ENCODE results near the gene BHMT2. TPM values are rescaled to one million over a fixed set of nuclear protein-coding genes. Genes with fewer than 3 reads are reported as not detected.

Gene BHMT2
- total RNA-seq, 1 experiment from 2014 or later = 0.20 TPM

- no peaks in the 10 kb centered on the region for H3K9me3 ChIP-seq (ENCODE audit: control insufficient read depth in 1 of 2, insufficient read depth in 1 of 2, low read depth in 1 of 2, low read length in 2 of 2)
- ATAC-seq = peak; percentile 68
- no peaks in the 10 kb centered on the region for H3K9me2 ChIP-seq (ENCODE audit: insufficient read depth)
- H3K36me3 ChIP-seq (ENCODE audit: control insufficient read depth in 1 of 2, insufficient read depth in 2 of 2, low read length in 2 of 2) = no peaks in the 10 kb centered on the region
- POLR2A ChIA-PET = interaction anchor here (1.3 to 1.4 kb wide), 2 partner anchors 108 to 440 kb away, joined by 4 to 7 read pairs; no protein-coding TSS in a partner anchor
- H4K20me1 ChIP-seq (ENCODE audit: insufficient read depth) = no peaks in the 10 kb centered on the region
- H3K27ac ChIP-seq (ENCODE audit: low read depth, low read length) = no peak overlapping the region
- TF ChIP-seq ATF3 (IDR thresholded peaks at IDR 0.05) (no peak), ELF1 (IDR thresholded peaks at IDR 0.05; ENCODE audit: borderline replicate concordance, low read depth) (no peak), SRF (IDR thresholded peaks at IDR 0.05; ENCODE audit: low read depth) (no peak), CEBPB (IDR thresholded peaks at IDR 0.05; ENCODE audit: low read depth) (no peak), RAD21 (IDR thresholded peaks at IDR 0.05; ENCODE audit: low read depth) (peak; percentile 91), TCF7L2 (IDR thresholded peaks at IDR 0.05; ENCODE audit: borderline replicate concordance, extremely low read depth, insufficient read depth, insufficient read length) (no peak), SIN3A (IDR thresholded peaks at IDR 0.05; ENCODE audit: low read depth) (no peak), EZH2phosphoT487 (IDR thresholded peaks at IDR 0.05; ENCODE audit: borderline replicate concordance) (no peak), POLR2A (IDR thresholded peaks at IDR 0.05; ENCODE audit: borderline replicate concordance, extremely low read depth, insufficient read depth, insufficient read length) (no peak), CBX3 (IDR thresholded peaks at IDR 0.05; ENCODE audit: low read depth) (no peak)
- TF ChIP-seq, protein P1, sequence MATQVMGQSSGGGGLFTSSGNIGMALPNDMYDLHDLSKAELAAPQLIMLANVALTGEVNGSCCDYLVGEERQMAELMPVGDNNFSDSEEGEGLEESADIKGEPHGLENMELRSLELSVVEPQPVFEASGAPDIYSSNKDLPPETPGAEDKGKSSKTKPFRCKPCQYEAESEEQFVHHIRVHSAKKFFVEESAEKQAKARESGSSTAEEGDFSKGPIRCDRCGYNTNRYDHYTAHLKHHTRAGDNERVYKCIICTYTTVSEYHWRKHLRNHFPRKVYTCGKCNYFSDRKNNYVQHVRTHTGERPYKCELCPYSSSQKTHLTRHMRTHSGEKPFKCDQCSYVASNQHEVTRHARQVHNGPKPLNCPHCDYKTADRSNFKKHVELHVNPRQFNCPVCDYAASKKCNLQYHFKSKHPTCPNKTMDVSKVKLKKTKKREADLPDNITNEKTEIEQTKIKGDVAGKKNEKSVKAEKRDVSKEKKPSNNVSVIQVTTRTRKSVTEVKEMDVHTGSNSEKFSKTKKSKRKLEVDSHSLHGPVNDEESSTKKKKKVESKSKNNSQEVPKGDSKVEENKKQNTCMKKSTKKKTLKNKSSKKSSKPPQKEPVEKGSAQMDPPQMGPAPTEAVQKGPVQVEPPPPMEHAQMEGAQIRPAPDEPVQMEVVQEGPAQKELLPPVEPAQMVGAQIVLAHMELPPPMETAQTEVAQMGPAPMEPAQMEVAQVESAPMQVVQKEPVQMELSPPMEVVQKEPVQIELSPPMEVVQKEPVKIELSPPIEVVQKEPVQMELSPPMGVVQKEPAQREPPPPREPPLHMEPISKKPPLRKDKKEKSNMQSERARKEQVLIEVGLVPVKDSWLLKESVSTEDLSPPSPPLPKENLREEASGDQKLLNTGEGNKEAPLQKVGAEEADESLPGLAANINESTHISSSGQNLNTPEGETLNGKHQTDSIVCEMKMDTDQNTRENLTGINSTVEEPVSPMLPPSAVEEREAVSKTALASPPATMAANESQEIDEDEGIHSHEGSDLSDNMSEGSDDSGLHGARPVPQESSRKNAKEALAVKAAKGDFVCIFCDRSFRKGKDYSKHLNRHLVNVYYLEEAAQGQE (IDR thresholded peaks at IDR 0.05; ENCODE audit: low read depth) = no peak
- TF ChIP-seq, protein P2, sequence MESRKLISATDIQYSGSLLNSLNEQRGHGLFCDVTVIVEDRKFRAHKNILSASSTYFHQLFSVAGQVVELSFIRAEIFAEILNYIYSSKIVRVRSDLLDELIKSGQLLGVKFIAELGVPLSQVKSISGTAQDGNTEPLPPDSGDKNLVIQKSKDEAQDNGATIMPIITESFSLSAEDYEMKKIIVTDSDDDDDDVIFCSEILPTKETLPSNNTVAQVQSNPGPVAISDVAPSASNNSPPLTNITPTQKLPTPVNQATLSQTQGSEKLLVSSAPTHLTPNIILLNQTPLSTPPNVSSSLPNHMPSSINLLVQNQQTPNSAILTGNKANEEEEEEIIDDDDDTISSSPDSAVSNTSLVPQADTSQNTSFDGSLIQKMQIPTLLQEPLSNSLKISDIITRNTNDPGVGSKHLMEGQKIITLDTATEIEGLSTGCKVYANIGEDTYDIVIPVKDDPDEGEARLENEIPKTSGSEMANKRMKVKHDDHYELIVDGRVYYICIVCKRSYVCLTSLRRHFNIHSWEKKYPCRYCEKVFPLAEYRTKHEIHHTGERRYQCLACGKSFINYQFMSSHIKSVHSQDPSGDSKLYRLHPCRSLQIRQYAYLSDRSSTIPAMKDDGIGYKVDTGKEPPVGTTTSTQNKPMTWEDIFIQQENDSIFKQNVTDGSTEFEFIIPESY (IDR thresholded peaks at IDR 0.05; ENCODE audit: extremely low read depth, insufficient replicate concordance, low read length) = no peak
- TF ChIP-seq, protein P3, sequence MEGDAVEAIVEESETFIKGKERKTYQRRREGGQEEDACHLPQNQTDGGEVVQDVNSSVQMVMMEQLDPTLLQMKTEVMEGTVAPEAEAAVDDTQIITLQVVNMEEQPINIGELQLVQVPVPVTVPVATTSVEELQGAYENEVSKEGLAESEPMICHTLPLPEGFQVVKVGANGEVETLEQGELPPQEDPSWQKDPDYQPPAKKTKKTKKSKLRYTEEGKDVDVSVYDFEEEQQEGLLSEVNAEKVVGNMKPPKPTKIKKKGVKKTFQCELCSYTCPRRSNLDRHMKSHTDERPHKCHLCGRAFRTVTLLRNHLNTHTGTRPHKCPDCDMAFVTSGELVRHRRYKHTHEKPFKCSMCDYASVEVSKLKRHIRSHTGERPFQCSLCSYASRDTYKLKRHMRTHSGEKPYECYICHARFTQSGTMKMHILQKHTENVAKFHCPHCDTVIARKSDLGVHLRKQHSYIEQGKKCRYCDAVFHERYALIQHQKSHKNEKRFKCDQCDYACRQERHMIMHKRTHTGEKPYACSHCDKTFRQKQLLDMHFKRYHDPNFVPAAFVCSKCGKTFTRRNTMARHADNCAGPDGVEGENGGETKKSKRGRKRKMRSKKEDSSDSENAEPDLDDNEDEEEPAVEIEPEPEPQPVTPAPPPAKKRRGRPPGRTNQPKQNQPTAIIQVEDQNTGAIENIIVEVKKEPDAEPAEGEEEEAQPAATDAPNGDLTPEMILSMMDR (IDR thresholded peaks at IDR 0.05 in 2 of 3, conservative IDR thresholded peaks at IDR 0.05 in 1 of 3; ENCODE audit: borderline replicate concordance in 1 of 3, insufficient read depth in 1 of 3, low read depth in 2 of 3, low read length in 2 of 3) = peak; percentile 89 to 96 (median 93)
- H3K27me3 ChIP-seq (ENCODE audit: insufficient read depth, low read length) = no peaks in the 10 kb centered on the region
- DNase-seq (ENCODE audit: low read depth, low spot score) = peak; percentile 33
- H3K4me1 ChIP-seq (ENCODE audit: control insufficient read depth in 1 of 2, insufficient read depth in 2 of 2, low read length in 2 of 2) = peaks cover 2 to 15% of the 10 kb centered on the region in 2 experiments; a peak in 2 of 4 replicates
- no peak overlapping the region for H3K9ac ChIP-seq (ENCODE audit: low read length)
- no TSS peak for BruUV-seq (replicated peaks)
- H3K4me3 ChIP-seq (replicated peaks in 1 of 2; ENCODE audit: low read depth in 1 of 2, low read length in 2 of 2) = no peak overlapping the region
- H3K79me2 ChIP-seq (ENCODE audit: insufficient read depth, low read length) = no peaks in the 10 kb centered on the region
- CTCF ChIA-PET = interaction anchor here (0.6 to 9.1 kb wide), 42 partner anchors 9 to 1059 kb away, joined by 3 to 373 read pairs (median 5); no protein-coding TSS in a partner anchor
- peak overlapping the region; percentile 51 for H3K4me2 ChIP-seq (ENCODE audit: low read length)
- RAD21 ChIA-PET (ENCODE audit: low non-redundant PET in 1 of 2, low total read pairs in 2 of 2, uncharacterized antibody in 2 of 2, unreplicated experiment in 2 of 2) = interaction anchor here (1.0 to 1.6 kb wide), 7 partner anchors 106 to 1059 kb away, joined by 3 to 44 read pairs (median 5); no protein-coding TSS in a partner anchor
- intact Hi-C loops (cut with micrococcal nuclease) = loop anchor here (1.0 to 10.0 kb wide), 5 partner anchors 85 to 510 kb away; no protein-coding TSS in a partner anchor
- peak overlapping the region; percentile 91 for H2AFZ ChIP-seq (ENCODE audit: low read depth, low read length, poor library complexity, severe bottlenecking)
Measured at GRCh38 chr5:79025054-79025472, 44.5 kb upstream of the BHMT2 start.
